ENCODE data around the gene PCBP4. TPM values are rescaled to one million over a fixed set of nuclear protein-coding genes. Genes with fewer than 3 reads are reported as not detected.

Gene PCBP4
- total and polyA plus RNA-seq, 2 donors (not counting 1 experiment from before 2014, with no cell fraction given): 15.3 to 25.6 TPM

DNA sequence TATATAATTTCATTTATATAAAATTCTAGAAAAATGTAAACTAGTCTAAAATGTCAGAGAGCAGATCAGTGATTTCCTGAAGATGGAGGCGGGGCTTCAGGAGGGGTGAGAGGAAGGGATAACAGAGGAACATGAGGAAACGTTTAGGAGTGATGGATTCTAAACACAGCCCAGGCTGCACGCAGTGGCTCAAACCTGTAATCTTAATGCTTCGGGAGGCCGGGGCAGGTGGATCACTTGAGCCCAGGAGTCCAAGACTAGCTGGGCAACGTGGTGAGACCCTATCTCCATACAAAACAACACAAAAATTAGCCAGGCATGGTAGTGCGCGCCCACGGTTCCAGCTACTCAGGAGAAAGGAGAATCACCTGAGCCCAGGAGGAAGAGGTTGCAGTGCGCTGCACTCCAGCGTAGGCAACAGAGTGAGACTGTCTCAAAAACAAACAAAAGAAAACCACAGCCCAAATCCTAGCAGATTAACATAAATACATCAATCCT, 46.1 kb downstream of the PCBP4 start:
- no peaks in the 10 kb centered on the region for H3K9me3 Mint-ChIP-seq (ENCODE audit: insufficient read depth)

DNA sequence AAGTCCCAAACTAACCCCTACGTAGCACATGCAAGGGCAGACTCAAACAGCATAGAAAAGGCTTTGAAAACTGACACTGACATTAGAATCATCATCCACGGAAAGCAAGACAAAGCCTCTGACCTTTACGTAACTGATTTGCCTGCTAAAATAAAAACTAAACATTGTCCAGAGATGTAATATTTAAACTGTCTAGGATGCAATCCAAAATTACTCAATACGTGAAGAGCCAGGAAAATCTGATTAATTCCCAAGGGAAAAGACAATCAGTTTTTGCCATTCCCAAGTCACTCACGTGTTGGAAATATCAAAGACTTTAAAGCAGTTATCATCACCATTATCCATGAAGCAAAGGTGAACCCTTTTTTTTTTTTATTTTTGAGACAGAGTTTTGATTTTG, 50.8 kb downstream of the PCBP4 start:
- H4K20me1 ChIP-seq (ENCODE audit: control insufficient read depth, insufficient read depth, low read length, poor library complexity, severe bottlenecking): no peaks in the 10 kb centered on the region
- no peaks in the 10 kb centered on the region for H3K9me3 ChIP-seq (ENCODE audit: control extremely low read depth in 1 of 3, control insufficient read depth in 2 of 3, insufficient read depth in 1 of 3, low read length in 2 of 3)
- ATAC-seq (ENCODE audit: low read depth) (no peak), DNase-seq (no peak)
- intact Hi-C loops (cut with micrococcal nuclease): no loop called here
- H3K36me3 ChIP-seq (replicated peaks in 1 of 2; ENCODE audit: control extremely low read depth in 1 of 2, control insufficient read depth in 1 of 2, extremely low read depth in 1 of 2, insufficient read depth in 2 of 2, low read length in 1 of 2): no peaks in the 10 kb centered on the region
- Mint-ChIP-seq H3K4me3 (no peak overlapping the region), H3K27ac (no peak overlapping the region), H3K9me3 (ENCODE audit: insufficient read depth) (no peaks in the 10 kb centered on the region), H3K4me1 (no peaks in the 10 kb centered on the region), H3K27me3 (peaks cover 34% of the 10 kb centered on the region)
- POLR2A ChIA-PET: no interaction called here
- 80% methylated on average over 1 of the region's 5 CpGs for WGBS (ENCODE audit: insufficient coverage)
- TF ChIP-seq EZH2 (IDR thresholded peaks at IDR 0.05; ENCODE audit: borderline replicate concordance, insufficient read depth, low read depth, low read length, poor library complexity, severe bottlenecking): no peak
- no peak for TF ChIP-seq CTCF (IDR thresholded peaks at IDR 0.05)
- no peaks in the 10 kb centered on the region for H3K4me1 ChIP-seq (ENCODE audit: control insufficient read depth in 2 of 2, insufficient read depth in 2 of 2, low read length in 2 of 2)
- no peak overlapping the region for H3K4me3 ChIP-seq (ENCODE audit: control extremely low read depth in 1 of 5, extremely low read depth in 1 of 5, insufficient read depth in 1 of 5, low read depth in 2 of 5, low read length in 4 of 5)
- H3K9ac ChIP-seq (ENCODE audit: low read length): no peak overlapping the region
- CTCF ChIA-PET: no interaction called here
- no peak overlapping the region for H3K4me2 ChIP-seq (replicated peaks; ENCODE audit: low read depth, low read length, poor library complexity, severe bottlenecking)
- H3K27ac ChIP-seq (ENCODE audit: low read length in 2 of 2): no peak overlapping the region
- no peaks in the 10 kb centered on the region for H3K79me2 ChIP-seq (ENCODE audit: control insufficient read depth, insufficient read depth, low read length)
- no peaks in the 10 kb centered on the region for H3K27me3 ChIP-seq (replicated peaks in 1 of 4; ENCODE audit: control extremely low read depth in 1 of 4, control insufficient read depth in 3 of 4, insufficient read depth in 4 of 4, low read length in 3 of 4)
- no peak overlapping the region for H2AFZ ChIP-seq (ENCODE audit: insufficient read depth, low read depth, low read length, poor library complexity, severe bottlenecking)

More for the DNA sequence above, 46.1 kb downstream of the PCBP4 start:
- Histone ChIP-seq H3K9me3 (ENCODE audit: control extremely low read depth in 1 of 3, control insufficient read depth in 2 of 3, insufficient read depth in 1 of 3, low read length in 2 of 3) (no peaks in the 10 kb centered on the region), H3K79me2 (ENCODE audit: control insufficient read depth, insufficient read depth, low read length) (no peaks in the 10 kb centered on the region), H4K20me1 (ENCODE audit: control insufficient read depth, insufficient read depth, low read length, poor library complexity, severe bottlenecking) (no peaks in the 10 kb centered on the region), H3K36me3 (replicated peaks in 1 of 2; ENCODE audit: control extremely low read depth in 1 of 2, control insufficient read depth in 1 of 2, extremely low read depth in 1 of 2, insufficient read depth in 2 of 2, low read length in 1 of 2) (no peaks in the 10 kb centered on the region), H3K4me3 (ENCODE audit: control extremely low read depth in 1 of 5, extremely low read depth in 1 of 5, insufficient read depth in 1 of 5, low read depth in 2 of 5, low read length in 4 of 5) (no peak overlapping the region), H3K4me2 (replicated peaks; ENCODE audit: low read depth, low read length, poor library complexity, severe bottlenecking) (no peak overlapping the region), H3K27me3 (replicated peaks in 1 of 4; ENCODE audit: control extremely low read depth in 1 of 4, control insufficient read depth in 3 of 4, insufficient read depth in 4 of 4, low read length in 3 of 4) (no peaks in the 10 kb centered on the region), H3K9ac (ENCODE audit: low read length) (no peak overlapping the region), H3K27ac (ENCODE audit: low read length in 2 of 2) (no peak overlapping the region), H3K4me1 (ENCODE audit: control insufficient read depth in 2 of 2, insufficient read depth in 2 of 2, low read length in 2 of 2) (no peaks in the 10 kb centered on the region), H2AFZ (ENCODE audit: insufficient read depth, low read depth, low read length, poor library complexity, severe bottlenecking) (no peak overlapping the region)
- DNase-seq (no peak), ATAC-seq (ENCODE audit: low read depth) (no peak)
- H3K4me3 Mint-ChIP-seq: no peak overlapping the region
- ChIA-PET CTCF (interaction anchor here (0.7 kb wide), 1 partner anchor 22 kb away, joined by 3 read pairs; no protein-coding TSS in a partner anchor), POLR2A (no interaction called here)
- no peak overlapping the region for H3K27ac Mint-ChIP-seq
- H3K4me1 Mint-ChIP-seq: no peaks in the 10 kb centered on the region
- H3K27me3 Mint-ChIP-seq: peaks cover 26% of the 10 kb centered on the region
- 86% methylated on average over 7 of the region's 11 CpGs for WGBS (ENCODE audit: insufficient coverage)
- TF ChIP-seq EZH2 (IDR thresholded peaks at IDR 0.05; ENCODE audit: borderline replicate concordance, insufficient read depth, low read depth, low read length, poor library complexity, severe bottlenecking): no peak
- no peak for TF ChIP-seq CTCF (IDR thresholded peaks at IDR 0.05)
- intact Hi-C loops (cut with micrococcal nuclease): no loop called here

Data from B cell (primary cell).